ENCODE measurements around the gene GIMAP5.
"Not testable (repeated sequence)": the region's sequence is repeated elsewhere in the genome, so short reads cannot be mapped to it uniquely, and the experiment has no call there.

The GIMAP5 gene

GRCh38 chr7:150735596-150736358 lies 1.4 kb upstream of the GIMAP5 start:
- DNase-seq = no peak

DNA sequence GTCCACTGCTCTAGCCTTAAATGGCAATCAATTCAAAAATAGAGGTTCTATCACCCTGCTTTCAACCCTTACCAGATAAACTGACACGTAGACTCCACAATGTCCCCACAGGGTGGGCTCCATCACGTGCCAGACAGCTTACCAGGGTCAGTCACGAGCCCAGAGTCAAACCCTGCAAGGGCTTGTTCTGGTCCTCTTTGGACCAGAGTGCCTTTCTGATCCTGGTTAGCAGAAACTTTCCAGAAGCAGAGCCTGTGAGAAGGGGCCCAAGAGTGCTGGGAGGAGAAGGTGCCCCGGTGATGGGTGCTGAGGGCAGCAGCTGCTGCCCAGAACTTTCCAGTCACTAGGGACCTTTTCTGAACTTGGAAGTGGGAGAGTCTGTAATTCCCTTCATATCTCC lies 354 bp upstream of the GIMAP5 start:
- no peak for DNase-seq

GRCh38 chr7:150738092-150738491 lies 874 bp downstream of the GIMAP5 start:
- DNase-seq = no peak

GRCh38 chr7:150738591-150739001 lies 1.4 kb downstream of the GIMAP5 start:
- DNase-seq = no peak

GRCh38 chr7:150739033-150739432 lies 1.8 kb downstream of the GIMAP5 start:
- DNase-seq = no peak

- DNase-seq = no peak
Observed at GRCh38 chr7:150740053-150740452, 2.8 kb downstream of the GIMAP5 start.

DNA sequence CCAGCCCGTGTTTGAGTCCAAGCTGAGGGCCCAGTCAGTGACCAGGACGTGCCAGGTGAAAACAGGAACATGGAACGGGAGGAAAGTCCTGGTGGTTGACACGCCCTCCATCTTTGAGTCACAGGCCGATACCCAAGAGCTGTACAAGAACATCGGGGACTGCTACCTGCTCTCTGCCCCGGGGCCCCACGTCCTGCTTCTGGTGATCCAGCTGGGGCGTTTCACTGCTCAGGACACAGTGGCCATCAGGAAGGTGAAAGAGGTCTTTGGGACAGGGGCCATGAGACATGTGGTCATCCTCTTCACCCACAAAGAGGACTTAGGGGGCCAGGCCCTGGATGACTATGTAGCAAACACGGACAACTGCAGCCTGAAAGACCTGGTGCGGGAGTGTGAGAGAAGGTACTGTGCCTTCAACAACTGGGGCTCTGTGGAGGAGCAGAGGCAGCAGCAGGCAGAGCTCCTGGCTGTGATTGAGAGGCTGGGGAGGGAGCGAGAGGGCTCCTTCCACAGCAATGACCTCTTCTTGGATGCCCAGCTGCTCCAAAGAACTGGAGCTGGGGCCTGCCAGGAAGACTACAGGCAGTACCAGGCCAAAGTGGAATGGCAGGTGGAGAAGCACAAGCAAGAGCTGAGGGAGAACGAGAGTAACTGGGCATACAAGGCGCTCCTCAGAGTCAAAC lies 5.2 kb downstream of the GIMAP5 start:
- no peak for DNase-seq

DNA sequence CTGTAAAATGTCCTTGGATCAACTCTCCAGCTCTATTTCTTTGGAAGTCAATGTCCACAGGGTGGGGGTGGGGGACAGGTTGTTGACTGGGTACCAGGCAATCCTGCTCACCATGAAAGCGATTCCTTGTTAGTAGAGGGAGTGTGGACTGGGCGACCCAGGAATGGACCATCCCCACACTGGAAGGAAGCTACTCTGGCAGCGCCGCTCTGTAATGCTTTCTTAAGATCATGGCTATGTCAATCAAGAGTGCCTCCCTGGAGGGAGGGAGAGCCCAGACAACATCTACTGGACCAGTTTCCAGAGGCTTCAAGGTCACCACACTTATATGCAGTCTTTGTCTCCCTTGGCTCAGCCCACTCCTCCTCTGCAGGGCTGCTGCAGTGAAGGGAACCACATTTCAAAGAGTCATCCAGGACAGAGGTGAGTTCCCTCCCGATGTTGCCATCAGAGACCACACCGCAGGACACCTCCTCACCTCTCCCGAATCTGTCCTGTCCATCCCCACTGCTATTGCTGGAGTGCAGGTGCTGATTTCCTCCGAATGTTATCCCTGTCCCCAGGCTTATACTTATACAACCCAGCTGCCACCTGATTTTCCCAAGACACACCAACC lies 6.9 kb downstream of the GIMAP5 start:
- DNase-seq = no peak

GRCh38 chr7:150745086-150745485 lies 7.9 kb downstream of the GIMAP5 start:
- DNase-seq = no peak

DNA sequence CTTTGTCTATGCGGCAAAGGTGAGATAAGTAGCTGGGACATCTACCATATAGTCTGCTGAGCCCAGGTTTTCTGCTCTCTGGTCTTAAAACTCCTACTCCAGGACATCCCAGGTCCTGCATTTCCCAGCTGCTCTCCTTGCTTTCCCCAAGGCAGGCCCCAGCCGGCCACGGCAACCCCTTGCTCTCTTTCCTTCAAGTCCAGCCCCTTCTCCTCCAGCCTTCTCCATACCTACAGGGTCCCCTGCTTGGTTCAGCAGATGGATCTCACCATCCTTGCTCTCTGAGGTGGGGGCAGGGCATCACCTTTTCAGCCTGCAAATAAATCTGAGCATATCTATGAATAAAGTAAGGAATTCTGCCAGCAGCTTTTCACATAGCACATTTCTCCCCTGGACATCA lies 8.7 kb downstream of the GIMAP5 start:
- no peak for DNase-seq

DNA sequence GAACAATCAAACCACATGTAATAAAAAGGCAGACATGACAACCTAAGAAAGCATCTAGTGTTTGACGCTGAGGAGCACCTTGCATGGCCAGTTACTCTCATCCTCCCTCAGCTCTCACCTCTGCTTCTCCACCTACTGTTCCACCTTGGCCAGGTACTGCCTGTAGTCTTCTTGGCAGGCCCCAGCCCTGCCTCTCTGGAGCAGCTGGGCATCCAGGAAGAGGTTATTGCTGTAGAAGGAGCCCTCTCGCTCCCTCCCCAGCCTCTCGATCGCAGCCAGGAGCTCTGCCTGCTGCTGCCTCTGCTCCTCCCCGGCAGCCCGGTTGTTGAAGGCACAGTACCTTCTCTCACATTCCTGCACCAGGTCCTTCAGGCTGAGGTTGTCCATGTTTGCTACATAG lies 9.7 kb downstream of the GIMAP5 start:
- DNase-seq = no peak

DNA sequence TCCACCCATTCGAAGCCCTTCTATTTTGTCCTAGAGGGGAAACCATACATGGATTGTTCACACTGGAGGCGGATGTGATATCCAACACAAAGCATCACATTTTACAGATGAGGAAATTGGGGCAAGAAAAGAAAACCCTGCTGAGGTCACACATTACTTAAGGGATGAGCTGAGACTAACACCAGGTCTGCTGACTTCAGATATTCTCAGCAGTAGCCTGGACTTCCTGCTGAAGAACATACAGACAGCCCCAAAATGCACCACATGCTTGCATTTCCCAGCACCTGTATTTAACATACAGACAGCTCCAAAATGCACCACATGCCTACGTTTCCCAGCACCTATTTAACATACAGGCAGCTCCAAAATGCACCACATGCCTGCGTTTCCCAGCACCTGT lies 11.2 kb downstream of the GIMAP5 start:
- no peak for DNase-seq

- DNase-seq = no peak
Observed at GRCh38 chr7:150751702-150752101, 14.5 kb downstream of the GIMAP5 start.

GRCh38 chr7:150753239-150753638 lies 16.0 kb downstream of the GIMAP5 start:
- no peak for DNase-seq

DNA sequence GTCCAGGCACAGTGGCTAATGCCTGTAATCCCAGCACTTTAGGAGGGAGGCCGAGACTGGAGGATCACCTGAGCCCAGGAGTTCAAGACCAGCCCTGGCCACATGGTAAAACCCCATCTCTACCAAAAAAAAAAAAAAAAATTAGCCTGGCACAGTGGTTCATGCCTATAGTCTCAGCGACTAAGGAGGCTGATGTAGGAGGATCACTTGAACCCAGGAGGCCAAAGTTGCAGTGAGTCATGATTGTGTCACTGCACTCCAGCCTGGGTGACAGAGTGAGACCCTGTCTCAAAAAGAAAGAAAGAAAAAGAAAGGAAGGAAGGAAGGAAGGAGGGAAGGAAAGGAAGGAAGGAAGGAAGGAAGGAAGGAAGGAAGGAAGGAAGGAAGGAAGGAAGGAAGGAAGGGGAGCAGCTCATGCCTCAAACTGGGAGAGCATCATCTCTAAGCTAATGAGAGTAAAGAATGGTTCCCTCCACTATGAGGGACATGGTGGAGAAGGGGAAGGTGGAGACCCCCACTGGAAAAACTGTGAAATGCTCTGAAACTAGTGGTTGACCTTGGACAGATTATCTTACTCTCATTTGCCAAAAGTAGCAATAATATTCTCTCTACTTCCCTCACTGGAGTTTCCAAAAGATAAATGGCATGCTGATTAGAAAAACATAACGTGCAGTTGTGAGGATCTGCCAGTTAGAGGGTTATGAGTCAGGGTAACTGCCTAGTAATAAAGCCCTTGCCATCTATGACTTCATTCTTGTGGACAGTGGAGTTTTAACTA lies 16.8 kb downstream of the GIMAP5 start:
- DNase-seq = no peak

GRCh38 chr7:150754951-150755350 lies 17.7 kb downstream of the GIMAP5 start:
- no peak for DNase-seq

- no peak for DNase-seq
Observed at GRCh38 chr7:150755473-150756099, 18.4 kb downstream of the GIMAP5 start.

DNA sequence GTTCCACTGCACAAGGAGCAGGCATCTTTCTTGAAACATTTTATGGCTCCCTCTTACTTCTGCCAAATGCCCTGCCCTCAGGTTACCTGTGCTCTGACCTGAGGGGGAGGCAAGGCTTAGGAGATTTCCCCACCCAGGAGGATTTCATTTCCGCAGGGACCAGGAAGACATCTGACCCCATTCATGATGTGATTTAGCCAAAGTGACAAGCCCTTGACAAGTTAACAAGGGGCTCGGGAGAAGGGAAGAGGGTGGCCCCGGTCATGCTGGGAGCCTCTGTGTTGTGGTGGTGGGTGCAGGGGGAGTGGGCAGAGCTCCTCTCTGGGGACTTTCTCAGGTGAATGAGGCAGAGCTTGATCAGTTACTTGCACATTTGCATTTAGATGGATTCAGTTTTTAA lies 18.9 kb downstream of the GIMAP5 start:
- DNase-seq = no peak

DNA sequence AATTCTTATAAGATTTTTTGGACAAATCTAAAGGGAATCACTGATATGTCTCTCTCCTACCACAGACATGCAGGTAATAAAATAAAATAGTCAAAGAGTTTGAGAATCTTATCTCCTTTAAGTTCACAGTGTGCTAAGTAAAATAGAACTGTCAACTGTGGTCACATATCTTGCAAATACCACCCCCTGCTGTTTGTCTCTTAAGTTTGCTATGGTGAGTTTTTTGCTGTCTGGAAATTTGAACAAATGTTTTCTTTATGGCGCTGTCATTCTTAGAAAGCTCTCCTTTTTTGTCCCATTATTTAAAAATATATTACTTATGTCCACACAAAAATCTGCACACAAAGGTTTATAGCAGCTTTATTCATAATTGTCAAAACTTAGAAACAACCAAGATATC lies 19.6 kb downstream of the GIMAP5 start:
- no peak for DNase-seq

GRCh38 chr7:150759479-150759878 lies 22.3 kb downstream of the GIMAP5 start:
- DNase-seq = no peak

- no peak for DNase-seq
Observed at GRCh38 chr7:150766334-150766709, 29.1 kb downstream of the GIMAP5 start.

GRCh38 chr7:150769768-150770167 lies 32.5 kb downstream of the GIMAP5 start:
- no peak for DNase-seq

DNA sequence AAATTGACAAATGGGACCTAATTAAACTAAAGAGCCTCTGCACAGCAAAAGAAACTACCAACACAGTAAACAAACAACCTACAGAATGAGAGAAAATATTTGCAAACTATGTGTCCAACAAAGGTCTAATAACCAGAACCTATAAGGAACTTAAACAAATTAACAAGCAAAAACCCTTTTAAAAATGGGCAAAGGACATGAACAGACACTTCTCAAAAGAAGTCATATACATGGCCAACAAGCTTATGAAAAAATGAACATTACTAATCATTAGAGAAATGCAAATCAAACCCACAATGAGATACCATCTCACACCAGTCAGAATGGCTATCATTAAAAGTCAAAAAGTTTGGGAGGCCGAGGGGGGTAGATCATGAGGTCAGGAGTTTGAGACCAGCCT lies 36.9 kb downstream of the GIMAP5 start:
- not testable (repeated sequence) for DNase-seq
